Measurements from ENCODE around the gene PPFIBP1. TPM values are rescaled to one million over a fixed set of nuclear protein-coding genes. Genes with fewer than 3 reads are reported as not detected.

Gene PPFIBP1
- total RNA-seq, 1 donor from 2014 or later: 56.4 TPM

DNA sequence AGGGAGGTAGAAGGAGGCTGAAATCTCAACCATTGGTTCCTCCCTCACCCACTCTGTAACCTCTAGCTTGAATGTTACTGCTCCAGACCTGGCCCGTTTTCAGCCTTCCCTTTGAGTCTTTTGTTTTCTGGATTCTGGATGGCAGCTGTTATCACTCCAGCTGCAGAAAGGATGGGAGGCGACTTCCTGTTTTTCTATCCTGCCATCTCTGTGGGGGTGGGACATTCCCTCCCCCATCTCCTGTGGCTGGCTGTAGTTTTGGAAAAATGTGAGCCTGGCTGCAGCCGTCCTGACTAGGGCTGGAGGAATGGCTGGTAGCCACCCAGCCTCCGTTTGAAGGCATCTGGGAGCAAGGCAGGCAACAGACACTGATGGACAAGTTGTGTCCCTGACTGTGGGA is 2.9 kb upstream of the PPFIBP1 start:
- TF ChIP-seq, protein P1, sequence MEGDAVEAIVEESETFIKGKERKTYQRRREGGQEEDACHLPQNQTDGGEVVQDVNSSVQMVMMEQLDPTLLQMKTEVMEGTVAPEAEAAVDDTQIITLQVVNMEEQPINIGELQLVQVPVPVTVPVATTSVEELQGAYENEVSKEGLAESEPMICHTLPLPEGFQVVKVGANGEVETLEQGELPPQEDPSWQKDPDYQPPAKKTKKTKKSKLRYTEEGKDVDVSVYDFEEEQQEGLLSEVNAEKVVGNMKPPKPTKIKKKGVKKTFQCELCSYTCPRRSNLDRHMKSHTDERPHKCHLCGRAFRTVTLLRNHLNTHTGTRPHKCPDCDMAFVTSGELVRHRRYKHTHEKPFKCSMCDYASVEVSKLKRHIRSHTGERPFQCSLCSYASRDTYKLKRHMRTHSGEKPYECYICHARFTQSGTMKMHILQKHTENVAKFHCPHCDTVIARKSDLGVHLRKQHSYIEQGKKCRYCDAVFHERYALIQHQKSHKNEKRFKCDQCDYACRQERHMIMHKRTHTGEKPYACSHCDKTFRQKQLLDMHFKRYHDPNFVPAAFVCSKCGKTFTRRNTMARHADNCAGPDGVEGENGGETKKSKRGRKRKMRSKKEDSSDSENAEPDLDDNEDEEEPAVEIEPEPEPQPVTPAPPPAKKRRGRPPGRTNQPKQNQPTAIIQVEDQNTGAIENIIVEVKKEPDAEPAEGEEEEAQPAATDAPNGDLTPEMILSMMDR (IDR thresholded peaks at IDR 0.05): no peak
- intact Hi-C loops (cut with DNase I): loop anchor here (10.0 kb wide), 2 partner anchors 86 to 186 kb away; partner anchors contain the start of gene BMAL2
- H3K27me3 ChIP-seq: no peaks in the 10 kb centered on the region
- H3K36me3 ChIP-seq: no peaks in the 10 kb centered on the region
- no peak overlapping the region for H3K27ac ChIP-seq
- no peaks in the 10 kb centered on the region for H3K9me3 ChIP-seq
- peak overlapping the region in 1 of 2 donors; percentile 15 for H3K4me3 ChIP-seq
- no peak for DNase-seq (ENCODE audit: low spot score in 2 of 2)
- peaks cover 3 to 13% of the 10 kb centered on the region in 2 donors for H3K4me1 ChIP-seq

DNA sequence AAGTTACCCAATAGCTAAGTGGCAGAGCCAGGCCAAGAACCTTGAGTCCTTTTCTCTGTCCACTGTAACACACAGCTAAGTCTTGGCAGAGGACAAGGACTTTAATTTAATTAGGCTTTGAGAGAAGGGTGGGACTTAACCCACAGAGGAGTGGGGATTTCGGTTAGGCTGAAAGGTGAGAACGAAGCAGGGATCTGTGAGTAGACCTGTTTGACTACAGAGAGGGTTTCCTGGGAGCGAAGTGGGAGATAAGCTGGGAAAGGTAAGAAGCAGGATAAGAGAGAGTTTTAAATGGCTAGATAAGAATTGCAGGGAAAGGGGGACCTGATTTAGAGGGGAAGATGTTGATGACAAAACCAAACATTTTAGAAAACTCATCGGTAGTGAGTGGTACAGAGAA is 2.0 kb upstream of the PPFIBP1 start:
- Histone ChIP-seq H3K36me3 (no peaks in the 10 kb centered on the region), H3K4me1 (peaks cover 3 to 13% of the 10 kb centered on the region in 2 donors), H3K27ac (no peak overlapping the region), H3K27me3 (no peaks in the 10 kb centered on the region), H3K4me3 (no peak overlapping the region), H3K9me3 (no peaks in the 10 kb centered on the region)
- no peak for DNase-seq (ENCODE audit: low spot score in 2 of 2)
- intact Hi-C loops (cut with DNase I): loop anchor here (10.0 kb wide), 2 partner anchors 87 to 187 kb away; partner anchors contain the start of gene BMAL2
- TF ChIP-seq, protein P1 (IDR thresholded peaks at IDR 0.05): no peak

DNA sequence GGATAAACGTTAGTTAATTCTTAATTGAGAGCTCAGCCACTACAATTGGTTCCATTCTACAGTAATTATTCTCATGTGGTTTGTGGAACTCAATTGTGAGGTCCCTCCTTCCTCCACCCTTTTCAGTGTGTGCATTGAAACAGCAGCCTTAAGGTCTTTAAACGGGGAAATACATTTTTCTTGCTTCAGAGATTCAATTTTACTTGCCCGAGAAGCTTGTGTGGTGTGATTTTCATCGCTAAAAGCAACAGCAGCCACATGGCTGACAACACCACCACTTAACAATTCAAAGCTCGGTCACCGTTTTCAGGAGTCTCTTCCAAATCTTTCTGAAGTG is 733 bp upstream of the PPFIBP1 start:
- intact Hi-C loops (cut with DNase I): loop anchor here (10.0 kb wide), 2 partner anchors 88 to 188 kb away; partner anchors contain the start of gene BMAL2
- TF ChIP-seq, protein P1 (IDR thresholded peaks at IDR 0.05): no peak
- Histone ChIP-seq H3K9me3 (no peaks in the 10 kb centered on the region), H3K27me3 (no peaks in the 10 kb centered on the region), H3K4me1 (peaks cover 3 to 13% of the 10 kb centered on the region in 2 donors), H3K27ac (peak overlapping the region; percentile 88 to 90), H3K4me3 (peak overlapping the region; percentile 77 to 79), H3K36me3 (no peaks in the 10 kb centered on the region)
- no peak for DNase-seq (ENCODE audit: low spot score in 2 of 2)

DNA sequence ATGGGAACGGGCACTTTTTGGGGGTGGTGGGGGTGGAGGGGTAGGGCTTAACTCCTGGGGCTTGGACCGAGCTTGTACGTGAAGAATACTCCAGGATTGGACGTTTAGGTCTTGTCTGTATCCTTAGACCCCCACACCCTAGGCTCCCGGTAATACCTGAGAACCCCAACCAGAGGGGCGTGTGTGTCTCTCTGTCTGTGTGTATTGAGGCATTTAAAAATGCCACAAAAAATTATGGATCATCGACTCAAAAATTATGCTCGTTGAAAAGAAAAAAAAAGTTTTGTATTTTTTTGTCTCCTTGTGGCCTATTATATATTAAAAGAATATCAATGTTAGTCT is 459 bp downstream of the PPFIBP1 start:
- no peaks in the 10 kb centered on the region for H3K9me3 ChIP-seq
- no peak for DNase-seq (ENCODE audit: low spot score in 2 of 2)
- H3K27ac ChIP-seq: peak overlapping the region; percentile 88 to 90
- H3K4me3 ChIP-seq: peak overlapping the region; percentile 77 to 79
- intact Hi-C loops (cut with DNase I): loop anchor here (2.0 to 10.0 kb wide), 4 partner anchors 30 to 190 kb away; partner anchors contain the start of gene BMAL2
- H3K4me1 ChIP-seq: peaks cover 3 to 16% of the 10 kb centered on the region in 2 donors
- TF ChIP-seq, protein P1 (IDR thresholded peaks at IDR 0.05): no peak
- H3K36me3 ChIP-seq: no peaks in the 10 kb centered on the region
- no peaks in the 10 kb centered on the region for H3K27me3 ChIP-seq

DNA sequence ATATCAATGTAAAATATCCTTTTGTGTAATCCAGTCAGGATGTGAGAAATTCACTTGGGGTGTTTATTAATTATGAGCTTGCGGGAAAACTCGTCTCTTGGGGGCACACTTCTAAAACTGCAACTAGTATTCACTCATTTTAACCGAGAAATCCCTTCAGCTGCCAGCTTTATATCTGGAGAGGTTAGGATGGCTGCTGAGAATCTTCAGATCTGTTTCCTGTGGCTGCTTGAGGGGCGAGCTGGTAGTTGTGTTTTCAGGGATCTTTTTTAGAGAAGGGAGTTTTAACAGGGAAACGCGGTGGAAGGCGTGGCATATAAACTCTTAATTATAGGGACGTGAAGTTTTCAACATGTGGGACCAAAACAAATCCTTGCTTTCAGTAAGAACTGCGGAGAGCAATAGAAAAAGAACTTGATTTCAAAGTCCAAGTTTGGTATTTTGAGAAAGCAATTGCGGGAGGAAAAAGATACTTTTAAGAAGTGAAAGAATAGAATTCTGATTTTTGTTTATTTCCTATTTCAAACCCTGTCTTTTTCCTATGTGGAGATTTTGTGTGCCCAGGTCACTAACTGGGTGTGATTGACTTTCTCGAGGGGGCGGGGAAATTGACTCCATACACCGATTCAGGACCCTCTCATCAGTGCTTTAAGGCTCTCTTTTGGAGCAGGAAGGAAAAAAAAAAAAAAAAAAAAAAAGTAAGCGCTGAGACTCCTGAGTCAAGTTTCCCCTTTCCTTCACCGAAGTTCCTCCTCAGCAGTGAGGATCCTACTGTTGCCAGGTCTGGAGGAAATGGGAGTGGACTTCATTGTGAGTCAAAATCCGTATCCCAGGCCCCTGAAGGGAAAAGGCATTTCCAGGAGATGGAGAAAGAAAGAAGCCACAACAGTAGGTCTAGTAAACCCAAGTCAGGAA is 1.1 kb downstream of the PPFIBP1 start:
- peak overlapping the region; percentile 77 to 79 for H3K4me3 ChIP-seq
- no peaks in the 10 kb centered on the region for H3K36me3 ChIP-seq
- H3K27ac ChIP-seq: peak overlapping the region; percentile 88 to 90
- no peaks in the 10 kb centered on the region for H3K9me3 ChIP-seq
- no peak for DNase-seq (ENCODE audit: low spot score in 2 of 2)
- intact Hi-C loops (cut with DNase I): loop anchor here (1.0 to 10.0 kb wide), 5 partner anchors 24 to 190 kb away; partner anchors contain the start of gene BMAL2
- TF ChIP-seq, protein P1 (IDR thresholded peaks at IDR 0.05): no peak
- peaks cover 3 to 16% of the 10 kb centered on the region in 2 donors for H3K4me1 ChIP-seq
- H3K27me3 ChIP-seq: no peaks in the 10 kb centered on the region
